C4-2B (cell line): ENCODE results near the gene RNASEH2A.

Source experiments
- CTCF ChIP-seq: fragments of 450-650 bp; conservative IDR thresholded peaks from 2 replicates; pipeline ENCODE4 v1.5.1; 2017; ENCODE audit warnings: mild to moderate bottlenecking
- ZFX ChIP-seq: fragments of 450-650 bp; IDR thresholded peaks from 2 replicates; pipeline ENCODE4 v1.6.1; 2017

- TF ChIP-seq CTCF (peak; percentile 100), ZFX (no peak)
Observed at GRCh38 chr19:12847159-12848139, 41.1 kb downstream of the RNASEH2A start.
